GM21447 (cell line): ENCODE results near the gene FMN1.

Experiments
- ATAC-seq: cut with Tn5 transposase; IDR thresholded peaks from one replicate; pipeline ENCODE4 v1.9.1; 2021; ENCODE audit not compliant: unreplicated experiment

FMN1 gene

GRCh38 chr15:33126559-33127290 is 67.8 kb downstream of the FMN1 start:
- ATAC-seq = no peak

DNA sequence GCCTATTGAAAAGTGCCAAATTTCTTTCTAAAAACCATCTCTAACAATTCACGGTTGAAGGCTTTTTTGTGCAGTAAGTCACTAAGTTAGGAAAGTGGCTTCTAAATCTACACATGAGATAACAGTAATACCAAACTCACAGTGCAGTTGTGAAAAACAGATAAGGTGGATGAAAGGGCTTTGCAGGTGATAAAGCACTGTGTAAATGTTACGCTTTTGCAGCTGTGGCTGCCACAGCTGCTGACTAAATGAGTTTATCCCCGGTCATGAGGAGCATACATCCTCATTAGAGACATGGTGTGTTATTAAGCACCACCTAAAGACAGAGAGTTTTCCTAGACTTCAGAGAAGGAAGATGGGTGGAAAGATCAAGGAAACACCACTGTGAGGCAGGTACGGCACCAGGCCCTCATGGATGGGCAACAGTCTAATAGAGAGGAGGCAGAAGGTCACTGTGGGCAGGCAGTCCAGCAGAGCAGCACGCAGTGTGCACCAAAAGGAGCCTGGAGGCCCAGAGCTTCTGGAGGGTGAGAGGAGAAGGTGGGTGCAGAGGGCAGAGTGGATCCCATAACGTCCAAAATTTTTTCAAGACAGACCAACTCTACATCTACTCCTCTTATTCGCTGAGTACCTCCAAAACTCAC is 68.5 kb downstream of the FMN1 start:
- ATAC-seq = no peak

GRCh38 chr15:33124811-33125210 is 69.7 kb downstream of the FMN1 start:
- no peak for ATAC-seq

DNA sequence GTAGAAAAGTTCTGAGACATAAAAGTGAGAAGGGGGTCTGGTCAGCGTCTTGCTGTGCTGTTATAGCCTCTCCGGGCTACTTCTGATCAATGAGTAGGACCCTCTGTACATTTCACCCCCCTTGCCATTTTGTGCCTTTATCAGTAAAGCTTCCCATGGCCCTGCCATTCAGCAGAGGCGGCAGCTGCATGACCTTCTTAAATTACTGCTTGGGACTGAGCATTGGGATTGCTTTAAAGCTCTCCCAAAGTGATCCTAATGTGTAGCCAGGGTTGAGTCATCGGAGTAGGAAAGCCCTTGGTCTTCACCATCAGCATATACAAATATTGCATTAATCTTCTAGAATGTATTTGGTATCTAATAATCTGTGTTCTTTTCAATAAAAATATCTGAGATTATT is 70.2 kb downstream of the FMN1 start:
- ATAC-seq = no peak

GRCh38 chr15:33119865-33120264 is 74.6 kb downstream of the FMN1 start:
- no peak for ATAC-seq

GRCh38 chr15:33119273-33119672 is 75.2 kb downstream of the FMN1 start:
- no peak for ATAC-seq

DNA sequence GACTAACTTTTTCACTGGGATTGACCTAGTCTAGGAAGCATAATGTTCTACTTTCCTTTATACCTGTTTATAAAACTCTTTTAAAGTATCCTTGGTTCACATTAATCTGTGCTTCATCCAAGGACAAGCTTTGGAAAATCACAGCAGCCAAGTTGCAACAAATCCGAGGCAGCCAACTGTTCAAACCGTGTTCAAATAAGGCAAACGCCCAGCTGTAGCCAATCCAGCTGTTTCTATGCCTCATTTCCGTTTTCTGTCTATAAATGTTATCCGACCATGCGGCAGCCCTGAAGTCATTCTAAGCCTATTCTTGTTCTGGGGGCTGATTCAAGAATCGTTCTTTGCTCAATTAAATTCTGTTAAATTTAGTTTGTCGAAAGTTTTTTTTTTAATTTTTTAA is 78.3 kb downstream of the FMN1 start:
- no peak for ATAC-seq

GRCh38 chr15:33115191-33115861 is 79.2 kb downstream of the FMN1 start:
- no peak for ATAC-seq

DNA sequence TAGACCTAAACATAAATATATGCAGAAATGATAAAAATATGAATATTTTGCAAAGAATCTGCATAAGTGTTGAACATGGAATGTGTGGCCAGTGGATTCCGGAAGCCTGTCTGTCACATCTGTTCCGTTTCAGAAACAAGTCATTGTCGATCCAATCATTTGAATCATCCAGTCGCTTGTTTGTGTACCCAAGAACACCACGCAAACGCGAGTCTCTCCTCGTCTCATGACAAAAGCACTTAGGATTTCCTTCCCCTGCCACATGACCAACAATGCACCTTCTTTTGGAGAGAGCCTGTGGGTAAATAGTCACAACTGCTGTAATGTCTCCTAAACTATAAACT is 80.2 kb downstream of the FMN1 start:
- ATAC-seq = no peak

- ATAC-seq = no peak
Measured at GRCh38 chr15:33113666-33114373, 80.7 kb downstream of the FMN1 start.

GRCh38 chr15:33112541-33113105 is 81.9 kb downstream of the FMN1 start:
- no peak for ATAC-seq

GRCh38 chr15:33111041-33111451 is 83.5 kb downstream of the FMN1 start:
- no peak for ATAC-seq

- ATAC-seq = no peak
Measured at GRCh38 chr15:33109345-33109744, 85.2 kb downstream of the FMN1 start.

GRCh38 chr15:33108518-33108917 is 86.0 kb downstream of the FMN1 start:
- ATAC-seq = no peak

DNA sequence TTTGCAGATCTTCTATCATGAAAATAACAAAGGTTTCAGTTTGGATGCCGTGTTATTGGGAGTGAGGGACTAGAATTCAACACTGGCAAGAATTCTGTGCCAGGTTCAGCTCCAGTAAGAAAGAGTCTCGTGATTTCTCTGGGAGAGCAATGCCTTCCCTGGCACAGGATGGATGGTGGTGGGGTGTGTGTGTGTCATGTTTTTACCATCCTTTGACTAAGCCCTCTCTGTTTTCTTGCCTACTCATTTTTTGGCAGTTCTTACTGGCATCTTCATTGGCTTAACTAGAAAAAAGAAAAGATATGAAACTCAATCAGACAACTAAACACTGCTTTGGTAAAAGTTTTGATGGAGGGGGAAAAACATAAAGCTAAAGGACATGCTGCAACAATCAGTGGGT is 86.6 kb downstream of the FMN1 start:
- ATAC-seq = no peak

DNA sequence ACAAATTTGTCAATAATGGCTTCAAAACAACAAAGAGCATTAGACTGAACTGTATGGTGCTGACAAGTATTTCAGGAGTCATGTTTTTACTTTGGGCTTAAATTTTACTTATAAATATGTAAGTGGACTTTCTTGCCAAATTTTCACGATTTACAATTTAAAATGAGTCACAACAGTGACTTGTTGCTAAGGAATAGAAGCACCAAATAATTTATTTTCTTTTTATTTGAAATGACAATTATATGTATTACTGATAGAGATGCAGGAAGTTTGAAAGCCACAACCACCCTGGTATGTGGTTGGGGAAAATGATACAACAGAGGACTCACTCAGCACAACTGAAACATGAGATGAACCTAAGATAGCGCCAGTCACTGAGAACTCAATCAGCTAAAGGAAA is 90.3 kb downstream of the FMN1 start:
- ATAC-seq = no peak

DNA sequence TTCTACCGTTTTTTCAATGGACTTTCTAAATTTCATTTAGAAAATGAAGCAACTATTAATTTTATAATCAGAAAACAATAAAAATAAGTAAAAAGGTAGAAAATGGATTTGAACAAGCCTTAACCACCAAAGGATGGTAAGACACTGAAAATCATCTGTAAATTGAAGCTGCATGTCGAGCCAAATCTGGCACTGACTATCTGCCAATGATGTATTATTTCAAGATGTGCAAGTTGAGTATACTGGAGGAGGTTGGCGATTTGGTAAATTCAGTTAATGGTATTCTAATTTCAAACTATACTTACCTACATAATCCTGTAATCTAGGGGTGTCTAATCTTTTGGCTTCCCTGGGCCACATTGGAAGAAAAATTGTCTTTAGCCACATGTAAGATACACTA is 93.5 kb downstream of the FMN1 start:
- ATAC-seq = no peak

GRCh38 chr15:33100314-33100713 is 94.2 kb downstream of the FMN1 start:
- no peak for ATAC-seq

DNA sequence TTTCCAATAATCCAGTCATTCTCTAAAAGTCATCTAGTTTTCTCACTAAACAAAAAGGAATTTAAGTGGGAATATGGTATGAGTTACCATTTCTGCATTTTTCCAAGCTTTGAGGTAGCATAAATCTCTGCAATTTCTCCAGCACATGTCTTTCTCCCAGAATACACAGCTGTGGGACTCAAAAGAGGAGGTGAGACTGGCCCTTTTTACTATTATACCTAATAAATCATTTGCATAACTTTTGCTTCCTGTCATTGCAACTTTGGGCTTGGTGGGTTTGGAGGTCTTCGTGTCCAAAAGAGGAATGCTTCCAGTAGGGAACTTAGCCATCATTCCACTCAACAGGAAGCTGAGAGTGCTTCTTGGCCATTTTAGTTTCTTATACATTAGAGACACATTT is 94.8 kb downstream of the FMN1 start:
- no peak for ATAC-seq

GRCh38 chr15:33099213-33099612 is 95.3 kb downstream of the FMN1 start:
- ATAC-seq = no peak
